Upper lobe of right lung (tissue), 1 donor: ENCODE results near the gene ERAP2. TPM values are rescaled to one million over a fixed set of nuclear protein-coding genes. Genes with fewer than 3 reads are reported as not detected.
A peak's percentile ranks its signal among the peaks of the same experiment; 100 is the strongest.

ENCODE experiments used
- ATAC-seq: fragments of 200-7000 bp; cut with Tn5 transposase; one replicate; pipeline ENCODE4 v1.9.1; 2020; ENCODE audit warnings: mild to moderate bottlenecking, moderate library complexity
- DNase-seq: peaks from one replicate; pipeline ENCODE4 v3.0.0-alpha.2; 2020
- H3K27ac ChIP-seq: fragments of 200-600 bp; one replicate; pipeline ENCODE4 v1.8.0; 2022
- H3K27me3 ChIP-seq: fragments of 200-600 bp; one replicate; pipeline ENCODE4 v1.8.0; 2022; ENCODE audit warnings: mild to moderate bottlenecking
- H3K36me3 ChIP-seq: fragments of 200-600 bp; one replicate; pipeline ENCODE4 v1.8.0; 2022
- H3K4me1 ChIP-seq: fragments of 200-600 bp; one replicate; pipeline ENCODE4 v1.8.0; 2022
- H3K4me3 ChIP-seq: fragments of 200-600 bp; one replicate; pipeline ENCODE4 v1.8.0; 2022; ENCODE audit warnings: mild to moderate bottlenecking
- H3K9me3 ChIP-seq: fragments of 200-600 bp; one replicate; pipeline ENCODE4 v1.8.0; 2022
- CTCF ChIP-seq: fragments of 200-600 bp; IDR thresholded peaks from one replicate; pipeline ENCODE4 v1.8.0; 2022; ENCODE audit warnings: antibody characterized with exemption
- intact Hi-C: fragments of 100-400 bp; cut with DNase I; formaldehyde crosslinking; loops from one replicate; pipeline ENCODE4 v1.11.0; 2022
- total RNA-seq: library from RNA; stranded (reverse); fragmentation: NEBNext Ultra II Directional; extraction: Animal tissue kit (Norgen Biotek cat#: 25700); gene quantifications from one replicate; pipeline ENCODE4 v1.2.1, GENCODE V29; 2021
- donor health status: DM: no; HTN: yes; CAD: no; lungs with severe emphysema.

The ERAP2 gene
- total RNA-seq, 1 donor from 2014 or later, result 26.9 TPM

- Histone ChIP-seq H3K9me3 (no peaks in the 10 kb centered on the region), H3K4me3 (peak overlapping the region; percentile 96), H3K27me3 (no peaks in the 10 kb centered on the region), H3K4me1 (peaks cover 40% of the 10 kb centered on the region), H3K27ac (peak overlapping the region; percentile 98), H3K36me3 (no peaks in the 10 kb centered on the region)
- DNase-seq (peak; percentile 72), ATAC-seq (peak; percentile 0)
- intact Hi-C loops, result no loop called here
- no peak for TF ChIP-seq CTCF
Observed at GRCh38 chr5:96936431-96937320, 60.4 kb downstream of the ERAP2 start.

- Histone ChIP-seq H3K4me3 (no peak overlapping the region), H3K9me3 (no peaks in the 10 kb centered on the region), H3K27me3 (no peaks in the 10 kb centered on the region), H3K36me3 (no peaks in the 10 kb centered on the region), H3K4me1 (peaks cover 17% of the 10 kb centered on the region), H3K27ac (no peak overlapping the region)
- DNase-seq, result no peak
- no peak for TF ChIP-seq CTCF
- ATAC-seq, result no peak
- intact Hi-C loops, result no loop called here
Observed at GRCh38 chr5:96940586-96940985, 64.3 kb downstream of the ERAP2 start.

- DNase-seq (no peak), ATAC-seq (no peak)
- intact Hi-C loops, result no loop called here
- H3K36me3 ChIP-seq, result no peaks in the 10 kb centered on the region
- H3K9me3 ChIP-seq, result no peaks in the 10 kb centered on the region
- H3K27ac ChIP-seq, result no peak overlapping the region
- no peak for TF ChIP-seq CTCF
- H3K27me3 ChIP-seq, result no peaks in the 10 kb centered on the region
- H3K4me1 ChIP-seq, result peaks cover 17% of the 10 kb centered on the region
- no peak overlapping the region for H3K4me3 ChIP-seq
Observed at GRCh38 chr5:96941140-96941539, 64.8 kb downstream of the ERAP2 start.

- TF ChIP-seq CTCF, result no peak
- Histone ChIP-seq H3K9me3 (no peaks in the 10 kb centered on the region), H3K4me1 (peaks cover 14% of the 10 kb centered on the region), H3K27ac (no peak overlapping the region), H3K4me3 (no peak overlapping the region), H3K36me3 (no peaks in the 10 kb centered on the region), H3K27me3 (no peaks in the 10 kb centered on the region)
- DNase-seq (no peak), ATAC-seq (no peak)
- intact Hi-C loops, result no loop called here
Observed at GRCh38 chr5:96942078-96942477, 65.8 kb downstream of the ERAP2 start.

GRCh38 chr5:96942911-96943310 is 66.6 kb downstream of the ERAP2 start:
- intact Hi-C loops, result no loop called here
- Histone ChIP-seq H3K9me3 (no peaks in the 10 kb centered on the region), H3K27ac (no peak overlapping the region), H3K36me3 (no peaks in the 10 kb centered on the region), H3K4me1 (peaks cover 6% of the 10 kb centered on the region), H3K4me3 (no peak overlapping the region), H3K27me3 (no peaks in the 10 kb centered on the region)
- no peak for TF ChIP-seq CTCF
- ATAC-seq (no peak), DNase-seq (no peak)
